ENCODE data around the gene CTXN1.
A peak's percentile ranks its signal among the peaks of the same experiment; 100 is the strongest.
"Not testable (repeated sequence)": the region's sequence is repeated elsewhere in the genome, so short reads cannot be mapped to it uniquely, and the experiment has no call there.

Gene CTXN1

DNA sequence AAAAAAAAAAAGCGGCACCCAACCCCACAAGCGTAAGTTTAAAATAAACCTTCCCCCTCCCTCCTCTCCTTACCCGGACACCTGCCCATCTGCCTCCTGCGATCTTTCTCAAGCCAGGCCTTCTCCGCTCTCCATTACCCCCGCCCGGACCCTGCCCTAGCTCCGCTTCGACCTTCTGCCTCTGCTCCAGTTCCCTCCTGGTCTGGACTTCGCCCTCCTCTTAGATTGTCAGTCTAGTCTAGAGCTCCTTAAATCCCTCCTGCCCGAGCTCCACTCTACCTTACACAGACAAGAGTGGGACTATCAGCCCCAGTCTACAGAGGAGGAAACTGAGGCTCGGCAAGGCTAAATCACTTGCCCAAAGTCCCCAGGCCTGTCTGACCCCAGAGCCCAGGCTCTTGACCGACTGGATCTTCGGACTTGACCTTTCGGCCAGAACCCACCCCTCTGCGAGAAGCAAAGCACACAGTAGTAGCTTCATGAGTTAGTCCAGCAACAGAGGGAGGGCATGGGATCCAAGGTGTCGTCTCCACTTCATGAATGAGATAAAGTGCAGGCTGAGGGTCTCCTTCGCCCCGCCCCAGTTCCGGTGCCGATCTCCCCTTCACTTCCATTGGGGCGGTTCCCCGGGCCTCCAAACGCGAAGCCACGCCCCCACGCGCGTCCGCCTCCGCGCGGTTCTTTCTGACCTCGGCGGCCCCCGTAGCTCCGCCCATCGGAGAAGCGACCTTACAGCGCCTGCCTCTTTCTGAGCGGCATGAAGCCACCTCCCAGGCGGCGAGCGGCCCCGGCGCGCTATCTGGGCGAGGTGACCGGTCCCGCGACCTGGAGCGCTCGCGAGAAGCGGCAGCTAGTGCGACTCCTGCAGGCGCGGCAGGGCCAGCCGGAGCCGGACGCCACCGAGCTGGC is 6.1 kb downstream of the CTXN1 start, which contains the start of gene SNAPC2:
Gene SNAPC2, plus strand, starts transcription at position 729 of the 909 bp plus-strand sequence. Its CDS starts 29 bp downstream, at position 758.
- TF ChIP-seq POLR2AphosphoS5 (IDR thresholded peaks at IDR 0.05; ENCODE audit: borderline replicate concordance, low read depth, low read length) = peak; percentile 87
- TF ChIP-seq EZH2 (IDR thresholded peaks at IDR 0.05) = no peak
- peak; percentile 60 for TF ChIP-seq FOXP2 (optimal IDR thresholded peaks at IDR 0.05; ENCODE audit: control extremely low read depth, extremely low read length, insufficient read depth)
- Histone ChIP-seq H3K9ac (ENCODE audit: insufficient read length) (peak within 1 kb of the TSS; percentile 65), H3K4me3 (peak within 1 kb of the TSS; percentile 94), H3K27ac (peak within 1 kb of the TSS; percentile 75), H3K36me3 (ENCODE audit: insufficient read depth, low read length) (peaks cover 11% of the 10 kb centered on the region; the same call in 1 of the 2 replicates), H3K9me3 (ENCODE audit: low read depth, low read length) (no peaks in the 10 kb centered on the region)
- peak; percentile 72 for DNase-seq (ENCODE audit: low read depth, low spot score)

DNA sequence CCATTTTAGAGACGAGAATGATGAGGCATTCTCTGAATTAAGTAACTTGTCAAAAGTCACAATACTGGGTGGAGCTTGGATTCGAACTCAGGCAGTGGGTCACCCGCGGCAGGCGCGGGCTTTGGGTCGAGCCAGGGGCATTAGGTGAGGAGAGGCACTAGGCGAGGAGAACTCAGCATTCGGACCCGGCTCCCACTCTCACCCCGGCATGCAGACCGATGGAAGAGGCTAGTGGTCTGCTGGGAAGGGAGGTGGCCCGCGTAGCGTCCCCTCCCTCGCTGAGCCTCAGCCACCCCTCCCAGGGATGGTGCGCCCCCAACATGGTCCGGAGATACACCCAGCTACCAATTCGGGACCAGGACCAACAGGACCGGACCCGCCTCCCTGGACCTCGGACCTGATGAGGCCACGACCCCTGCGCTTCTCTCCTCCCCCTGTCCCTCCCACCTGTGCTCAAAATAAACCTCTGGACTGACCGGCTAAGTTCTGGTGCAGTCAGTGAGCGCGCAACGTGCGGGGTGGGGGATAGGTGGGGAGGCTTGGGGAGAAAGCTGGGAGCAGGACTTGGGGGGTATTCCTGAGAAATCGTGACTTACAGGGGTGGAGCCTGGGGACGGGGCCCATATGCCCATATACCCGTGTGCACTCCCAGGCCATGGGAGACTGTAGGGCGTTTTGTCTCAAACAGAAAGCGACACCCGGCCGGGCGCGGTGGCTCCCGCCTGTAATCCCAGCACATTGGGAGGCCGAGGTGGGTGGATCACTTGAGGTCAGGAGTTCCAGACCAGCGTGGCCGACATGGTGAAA is 7.1 kb downstream of the CTXN1 start:
- H3K36me3 ChIP-seq (ENCODE audit: insufficient read depth, low read length) = peaks cover 11% of the 10 kb centered on the region; the same call in 1 of the 2 replicates
- no peaks in the 10 kb centered on the region for H3K9me3 ChIP-seq (ENCODE audit: low read depth, low read length)
- DNase-seq (ENCODE audit: low read depth, low spot score) = no peak
- H3K4me3 ChIP-seq = no peak overlapping the region
- TF ChIP-seq EZH2 (IDR thresholded peaks at IDR 0.05) (no peak), POLR2AphosphoS5 (IDR thresholded peaks at IDR 0.05; ENCODE audit: borderline replicate concordance, low read depth, low read length) (no peak), FOXP2 (optimal IDR thresholded peaks at IDR 0.05; ENCODE audit: control extremely low read depth, extremely low read length, insufficient read depth) (no peak)
- no peak overlapping the region for H3K27ac ChIP-seq
- no peak overlapping the region for H3K9ac ChIP-seq (ENCODE audit: insufficient read length)

DNA sequence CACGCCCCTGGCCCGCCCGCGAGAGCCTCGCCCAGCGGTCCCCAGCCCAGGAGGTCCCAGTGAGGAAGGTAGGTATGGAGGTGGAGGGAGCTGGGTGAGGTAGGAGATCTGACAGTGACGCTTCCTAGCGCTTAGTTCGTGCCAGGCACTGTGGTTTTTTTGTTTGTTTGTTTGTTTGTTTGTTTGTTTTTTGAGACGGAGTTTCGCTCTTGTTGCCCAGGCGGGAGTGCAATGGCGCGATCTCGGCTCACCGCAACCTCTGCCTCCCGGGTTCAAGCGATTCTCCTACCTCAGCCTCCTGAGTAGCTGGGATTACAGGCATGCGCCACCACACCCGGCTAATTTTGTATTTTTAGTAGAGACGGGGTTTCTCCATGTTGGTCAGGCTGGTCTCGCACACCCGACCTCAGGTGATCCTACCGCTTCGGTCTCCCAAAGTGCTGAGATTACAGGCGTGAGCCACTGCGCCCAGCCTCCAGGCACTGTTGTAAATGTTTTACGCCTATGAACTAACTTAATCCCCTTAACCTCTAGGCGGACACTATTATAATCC is 7.8 kb downstream of the CTXN1 start:
- H3K4me3 ChIP-seq; DNase-seq (ENCODE audit: low read depth, low spot score); H3K27ac ChIP-seq; H3K9ac ChIP-seq (ENCODE audit: insufficient read length); H3K9me3 ChIP-seq (ENCODE audit: low read depth, low read length): not testable (repeated sequence)
- peaks cover 11% of the 10 kb centered on the region; the same call in 1 of the 2 replicates for H3K36me3 ChIP-seq (ENCODE audit: insufficient read depth, low read length)

DNA sequence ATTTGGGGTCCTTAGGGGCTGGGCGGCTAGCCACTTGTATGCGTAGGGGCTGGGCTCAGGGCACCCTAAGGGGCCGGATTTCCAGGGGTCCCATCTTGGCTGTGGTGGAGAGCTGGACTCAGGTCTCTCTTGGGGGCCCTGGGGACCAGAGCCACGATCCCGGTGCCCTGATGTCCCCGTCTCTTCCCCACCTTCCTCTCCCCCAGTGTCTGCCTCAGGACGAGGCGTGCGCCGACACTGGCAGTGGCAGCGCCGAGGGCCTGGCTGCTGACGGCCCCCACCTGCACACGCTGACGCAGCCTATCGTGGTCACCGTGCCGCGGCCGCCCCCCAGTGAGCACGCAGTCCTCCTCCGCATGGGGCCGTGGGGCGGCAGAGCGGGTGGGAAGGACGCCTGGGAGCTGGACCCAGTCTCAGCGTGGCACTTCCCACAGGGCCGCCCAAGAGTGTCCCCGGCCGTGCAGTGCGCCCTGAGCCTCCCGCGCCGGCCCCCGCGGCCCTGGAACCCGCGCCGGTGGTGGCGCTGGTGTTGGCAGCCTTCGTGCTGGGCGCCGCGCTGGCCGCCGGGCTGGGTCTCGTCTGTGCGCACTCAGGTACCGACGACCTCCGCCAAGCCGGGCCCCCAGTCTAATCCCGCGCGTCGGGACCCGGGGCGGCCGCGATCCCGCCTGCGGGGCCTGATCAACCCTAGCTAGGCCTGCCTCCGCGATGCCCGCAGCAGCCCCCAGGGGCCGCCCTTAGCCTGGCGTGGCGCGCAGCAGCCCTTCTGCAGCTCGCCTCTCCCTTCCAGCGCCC is 8.5 kb downstream of the CTXN1 start:
- no peak for DNase-seq (ENCODE audit: low read depth, low spot score)
- TF ChIP-seq FOXP2 (optimal IDR thresholded peaks at IDR 0.05; ENCODE audit: control extremely low read depth, extremely low read length, insufficient read depth) = no peak
- TF ChIP-seq POLR2AphosphoS5 (IDR thresholded peaks at IDR 0.05; ENCODE audit: borderline replicate concordance, low read depth, low read length) = no peak
- TF ChIP-seq EZH2 (IDR thresholded peaks at IDR 0.05) = no peak
- H3K9ac ChIP-seq (ENCODE audit: insufficient read length) = no peak overlapping the region
- H3K9me3 ChIP-seq (ENCODE audit: low read depth, low read length) = no peaks in the 10 kb centered on the region
- peaks cover 6% of the 10 kb centered on the region; the same call in 1 of the 2 replicates for H3K36me3 ChIP-seq (ENCODE audit: insufficient read depth, low read length)
- H3K27ac ChIP-seq = no peak overlapping the region
- peak overlapping the region; percentile 76 for H3K4me3 ChIP-seq

DNA sequence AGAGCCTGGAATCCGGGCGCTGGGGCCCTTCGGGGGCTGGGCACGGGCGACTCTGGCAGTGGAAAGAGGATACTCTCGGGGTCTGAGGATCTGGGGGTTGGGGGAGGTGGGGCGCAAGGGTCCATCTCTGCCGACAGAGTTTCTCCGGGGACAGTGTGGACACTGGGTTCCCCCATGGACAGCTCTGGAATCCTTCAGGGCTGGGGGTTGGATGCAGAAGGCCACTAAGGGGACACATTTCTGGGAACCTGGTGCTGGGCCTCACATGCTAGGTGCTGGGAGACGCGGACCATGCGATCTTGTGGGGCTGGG is 9.0 kb downstream of the CTXN1 start:
- DNase-seq (ENCODE audit: low read depth, low spot score) = no peak
- Histone ChIP-seq H3K27ac (no peak overlapping the region), H3K36me3 (ENCODE audit: insufficient read depth, low read length) (peaks cover 3% of the 10 kb centered on the region; the same call in 1 of the 2 replicates), H3K4me3 (peak overlapping the region; percentile 76), H3K9ac (ENCODE audit: insufficient read length) (peak overlapping the region; percentile 72), H3K9me3 (ENCODE audit: low read depth, low read length) (no peaks in the 10 kb centered on the region)
- no peak for TF ChIP-seq FOXP2 (optimal IDR thresholded peaks at IDR 0.05; ENCODE audit: control extremely low read depth, extremely low read length, insufficient read depth)
- TF ChIP-seq POLR2AphosphoS5 (IDR thresholded peaks at IDR 0.05; ENCODE audit: borderline replicate concordance, low read depth, low read length) = no peak
- TF ChIP-seq EZH2 (IDR thresholded peaks at IDR 0.05) = no peak

DNA sequence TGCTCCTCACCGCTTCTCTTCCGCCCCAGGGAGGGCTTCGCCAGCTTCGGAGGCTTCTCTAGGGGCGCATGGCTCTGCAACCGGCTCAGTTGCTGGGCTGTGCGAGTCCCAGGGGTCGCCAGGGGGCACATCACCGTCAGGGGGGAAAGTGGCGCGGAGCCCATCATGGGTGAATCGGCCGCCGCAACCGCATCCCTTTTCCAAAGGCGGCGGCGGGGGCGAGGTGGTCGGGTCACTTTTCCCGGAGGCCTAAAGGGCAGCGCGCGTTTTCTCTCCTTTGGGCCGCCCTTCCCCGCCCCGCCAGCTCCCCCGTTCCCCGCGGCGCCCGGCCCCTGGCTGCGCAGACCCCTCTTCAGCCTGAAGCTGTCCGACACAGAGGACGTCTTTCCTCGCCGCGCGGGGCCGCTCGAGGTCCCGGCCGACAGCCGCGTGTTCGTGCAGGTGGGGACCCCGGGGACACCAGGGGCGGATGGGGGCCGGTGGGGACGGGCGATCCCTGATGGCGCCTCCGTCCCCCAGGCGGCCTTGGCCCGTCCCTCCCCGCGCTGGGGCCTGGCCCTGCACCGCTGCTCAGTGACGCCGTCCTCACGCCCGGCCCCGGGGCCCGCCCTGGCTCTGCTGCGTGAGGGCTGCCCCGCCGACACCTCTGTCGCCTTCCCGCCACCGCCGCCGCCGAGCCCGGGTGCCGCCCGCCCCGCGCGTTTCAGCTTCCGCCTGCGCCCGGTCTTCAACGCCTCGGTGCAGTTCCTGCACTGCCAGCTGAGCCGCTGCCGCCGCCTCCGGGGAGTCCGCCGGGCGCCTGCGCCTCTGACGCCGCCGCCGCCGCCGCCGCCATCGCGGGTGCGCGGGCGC is 9.6 kb downstream of the CTXN1 start:
- H3K27ac ChIP-seq = no peak overlapping the region
- peak overlapping the region; percentile 72 for H3K9ac ChIP-seq (ENCODE audit: insufficient read length)
- no peak for TF ChIP-seq EZH2 (IDR thresholded peaks at IDR 0.05)
- TF ChIP-seq FOXP2 (optimal IDR thresholded peaks at IDR 0.05; ENCODE audit: control extremely low read depth, extremely low read length, insufficient read depth) = no peak
- TF ChIP-seq POLR2AphosphoS5 (IDR thresholded peaks at IDR 0.05; ENCODE audit: borderline replicate concordance, low read depth, low read length) = no peak
- H3K36me3 ChIP-seq (ENCODE audit: insufficient read depth, low read length) = peaks cover 9% of the 10 kb centered on the region; the same call in 1 of the 2 replicates
- peak overlapping the region; percentile 76 for H3K4me3 ChIP-seq
- no peaks in the 10 kb centered on the region for H3K9me3 ChIP-seq (ENCODE audit: low read depth, low read length)
- no peak for DNase-seq (ENCODE audit: low read depth, low spot score)

Data from SK-N-MC (cell line).